GM23248 (cell line): ENCODE measurements around the gene TCF12.

Experiments
- EZH2 ChIP-seq: fragments of 200-600 bp; sonication (generic); IDR thresholded peaks from 2 replicates; pipeline ENCODE4 v1.6.1; 2018; ENCODE audit warnings: antibody characterized with exemption, mild to moderate bottlenecking; ENCODE audit not compliant: insufficient read depth, poor library complexity, severe bottlenecking
- EZH2phosphoT487 ChIP-seq: fragments of 200-600 bp; sonication (generic); IDR thresholded peaks from 2 replicates; pipeline ENCODE4 v1.6.1; 2018; ENCODE audit warnings: antibody characterized with exemption, moderate library complexity, mild to moderate bottlenecking, low read depth; ENCODE audit not compliant: insufficient read depth

DNA sequence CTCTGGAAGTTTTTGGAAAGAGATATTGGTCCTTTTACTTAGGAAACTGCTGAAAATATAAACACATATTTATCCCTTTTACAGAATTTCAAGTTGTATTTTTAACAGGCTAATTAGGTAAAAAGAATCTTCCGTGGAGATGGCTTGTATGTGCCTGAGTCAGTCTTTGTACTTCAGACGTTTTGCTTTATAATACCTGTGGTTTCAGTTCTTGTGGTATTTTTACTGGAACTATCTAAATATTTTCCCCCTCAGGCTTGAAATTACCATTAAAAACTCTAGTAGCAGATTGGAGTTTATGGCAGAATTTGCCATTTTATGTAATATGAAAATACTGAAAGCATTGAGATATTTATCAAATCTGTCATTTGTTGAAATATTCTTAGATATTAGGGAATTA lies 306.2 kb downstream of the TCF12 start:
- TF ChIP-seq EZH2 (no peak), EZH2phosphoT487 (no peak)
